Measurements from ENCODE around the gene SYT17. TPM values are rescaled to one million over a fixed set of nuclear protein-coding genes. Genes with fewer than 3 reads are reported as not detected.

SYT17 gene
- total and polyA plus RNA-seq, 10 of the 15 experiments (the other 5 are each of a cell fraction or from before 2014, with no cell fraction given), result 3.7 to 12.3 (median 5.0) TPM

- TF ChIP-seq CEBPZ (IDR thresholded peaks at IDR 0.05; ENCODE audit: low read depth, low read length) (no peak), KDM1A (IDR thresholded peaks at IDR 0.05; ENCODE audit: borderline replicate concordance) (no peak), JUND (IDR thresholded peaks at IDR 0.05; ENCODE audit: low read depth, low read length) (no peak), ESRRA (IDR thresholded peaks at IDR 0.05; ENCODE audit: low read length) (no peak), SMAD1 (IDR thresholded peaks at IDR 0.05; ENCODE audit: low read depth, partially characterized antibody) (no peak), ZNF384 (IDR thresholded peaks at IDR 0.05; ENCODE audit: borderline replicate concordance, low read depth, low read length) (no peak), E2F8 (IDR thresholded peaks at IDR 0.05; ENCODE audit: low read depth, partially characterized antibody) (no peak), TCF3 (IDR thresholded peaks at IDR 0.05; ENCODE audit: borderline replicate concordance, insufficient read depth, low read depth, low read length) (no peak; the same call in 1 of the 2 replicates), TCF12 (IDR thresholded peaks at IDR 0.05; ENCODE audit: low read depth, low read length) (no peak), JUNB (IDR thresholded peaks at IDR 0.05) (peak; percentile 91), ATF3 (IDR thresholded peaks at IDR 0.05; ENCODE audit: borderline replicate concordance, extremely low read depth, low read depth, low read length) (no peak), NFIC (IDR thresholded peaks at IDR 0.05; ENCODE audit: low read depth, low read length) (peak; percentile 55; the same call in 1 of the 2 replicates), ETV6 (conservative IDR thresholded peaks at IDR 0.05 in 1 of 2, IDR thresholded peaks at IDR 0.05 in 1 of 2; ENCODE audit: borderline replicate concordance in 1 of 2, low read depth in 1 of 2) (peak in 1 of 2 experiments; percentile 86; a peak in 2 of 4 replicates), RFX5 (IDR thresholded peaks at IDR 0.05; ENCODE audit: low read depth, low read length) (no peak), RCOR1 (conservative IDR thresholded peaks at IDR 0.05; ENCODE audit: low read depth, low read length) (no peak), FOXM1 (IDR thresholded peaks at IDR 0.05; ENCODE audit: low read depth, low read length) (no peak), MLLT1 (IDR thresholded peaks at IDR 0.05) (no peak), IRF4 (IDR thresholded peaks at IDR 0.05; ENCODE audit: low read depth, low read length) (peak; percentile 80), STAT1 (conservative IDR thresholded peaks at IDR 0.05) (no peak), TBL1XR1 (IDR thresholded peaks at IDR 0.05; ENCODE audit: low read depth, low read length) (no peak), ZSCAN29 (IDR thresholded peaks at IDR 0.05) (no peak), HCFC1 (IDR thresholded peaks at IDR 0.05; ENCODE audit: low read length) (no peak), POU2F2 (IDR thresholded peaks at IDR 0.05; ENCODE audit: borderline replicate concordance, low read depth, low read length) (peak; percentile 77; the same call in 1 of the 3 replicates), GABPA (IDR thresholded peaks at IDR 0.05; ENCODE audit: low read depth) (0 out of 2 replicates have a peak, but pooled peaks have one; percentile 12)
Measured at GRCh38 chr16:19127674-19128131, 40.3 kb upstream of the SYT17 start (continued).

Data from GM12878 (cell line).